GM21390 (cell line): Measurements from ENCODE around the gene PTPRK.

Experiments
- ATAC-seq: cut with Tn5 transposase; IDR thresholded peaks from one replicate; pipeline ENCODE4 v1.9.1; 2021; ENCODE audit not compliant: unreplicated experiment

PTPRK gene

GRCh38 chr6:128350416-128351254 lies 169.8 kb downstream of the PTPRK start:
- no peak for ATAC-seq

- ATAC-seq = no peak
Measured at GRCh38 chr6:128347123-128347522, 173.3 kb downstream of the PTPRK start.

- no peak for ATAC-seq
Measured at GRCh38 chr6:128346569-128346968, 173.8 kb downstream of the PTPRK start.

GRCh38 chr6:128345278-128345677 lies 175.1 kb downstream of the PTPRK start:
- no peak for ATAC-seq

- no peak for ATAC-seq
Measured at GRCh38 chr6:128343706-128344105, 176.7 kb downstream of the PTPRK start.

GRCh38 chr6:128339635-128340450 lies 180.6 kb downstream of the PTPRK start:
- ATAC-seq = no peak

GRCh38 chr6:128337619-128338018 lies 182.8 kb downstream of the PTPRK start:
- no peak for ATAC-seq

GRCh38 chr6:128336436-128337095 lies 183.8 kb downstream of the PTPRK start:
- no peak for ATAC-seq

- ATAC-seq = no peak
Measured at GRCh38 chr6:128335963-128336362, 184.4 kb downstream of the PTPRK start.

GRCh38 chr6:128333581-128334223 lies 186.7 kb downstream of the PTPRK start:
- ATAC-seq = no peak

GRCh38 chr6:128327890-128328289 lies 192.5 kb downstream of the PTPRK start:
- ATAC-seq = peak; percentile 77

GRCh38 chr6:128323011-128323410 lies 197.4 kb downstream of the PTPRK start:
- no peak for ATAC-seq

- no peak for ATAC-seq
Measured at GRCh38 chr6:128319946-128320345, 200.5 kb downstream of the PTPRK start.

GRCh38 chr6:128319157-128319556 lies 201.2 kb downstream of the PTPRK start:
- no peak for ATAC-seq

GRCh38 chr6:128316258-128316929 lies 204.0 kb downstream of the PTPRK start:
- no peak for ATAC-seq

- ATAC-seq = no peak
Measured at GRCh38 chr6:128314190-128314589, 206.2 kb downstream of the PTPRK start.

- no peak for ATAC-seq
Measured at GRCh38 chr6:128311944-128312570, 208.3 kb downstream of the PTPRK start.

- no peak for ATAC-seq
Measured at GRCh38 chr6:128310451-128310850, 209.9 kb downstream of the PTPRK start.

GRCh38 chr6:128307671-128308070 lies 212.7 kb downstream of the PTPRK start:
- ATAC-seq = no peak

- ATAC-seq = no peak
Measured at GRCh38 chr6:128305976-128306375, 214.4 kb downstream of the PTPRK start.
